ENCODE measurements around the gene ALDH18A1.
A peak's percentile ranks its signal among the peaks of the same experiment; 100 is the strongest.

ALDH18A1 gene

GRCh38 chr10:95664543-95664942 is 8.0 kb upstream of the ALDH18A1 start:
- Mint-ChIP-seq H3K27me3 (ENCODE audit: low read depth, poor library complexity) (no peaks in the 10 kb centered on the region), H3K4me3 (no peak overlapping the region)
- TF ChIP-seq CTCF (IDR thresholded peaks at IDR 0.05): no peak

GRCh38 chr10:95663496-95663895 is 7.0 kb upstream of the ALDH18A1 start:
- Mint-ChIP-seq H3K27ac (no peak overlapping the region), H3K36me3 (ENCODE audit: low read depth) (peaks cover 32% of the 10 kb centered on the region), H3K4me3 (no peak overlapping the region), H3K9me3 (no peaks in the 10 kb centered on the region), H3K4me1 (peaks cover 6% of the 10 kb centered on the region), H3K27me3 (ENCODE audit: low read depth, poor library complexity) (no peaks in the 10 kb centered on the region)
- no peak for DNase-seq
- no peak for TF ChIP-seq CTCF (IDR thresholded peaks at IDR 0.05)

More at GRCh38 chr10:95664543-95664942, 8.0 kb upstream of the ALDH18A1 start:
- no peak for DNase-seq
- Mint-ChIP-seq H3K9me3 (no peaks in the 10 kb centered on the region), H3K36me3 (ENCODE audit: low read depth) (peaks cover 43% of the 10 kb centered on the region), H3K4me1 (peaks cover 6% of the 10 kb centered on the region), H3K27ac (no peak overlapping the region)

- Mint-ChIP-seq H3K36me3 (ENCODE audit: low read depth) (peaks cover 19% of the 10 kb centered on the region), H3K9me3 (peaks cover 3% of the 10 kb centered on the region), H3K4me3 (no peak overlapping the region)
These were observed 5.3 kb upstream of the ALDH18A1 start for GRCh38 chr10:95661818-95662217.

GRCh38 chr10:95660283-95660682 is 3.8 kb upstream of the ALDH18A1 start:
- Mint-ChIP-seq H3K27me3 (ENCODE audit: low read depth, poor library complexity) (no peaks in the 10 kb centered on the region), H3K4me1 (peaks cover 18% of the 10 kb centered on the region), H3K36me3 (ENCODE audit: low read depth) (peaks cover 10% of the 10 kb centered on the region), H3K4me3 (no peak overlapping the region), H3K27ac (no peak overlapping the region), H3K9me3 (peaks cover 3% of the 10 kb centered on the region)
- DNase-seq: no peak
- no peak for TF ChIP-seq CTCF (IDR thresholded peaks at IDR 0.05)

More at GRCh38 chr10:95661818-95662217, 5.3 kb upstream of the ALDH18A1 start:
- no peak for DNase-seq
- H3K27ac Mint-ChIP-seq: peak overlapping the region; percentile 35
- no peaks in the 10 kb centered on the region for H3K27me3 Mint-ChIP-seq (ENCODE audit: low read depth, poor library complexity)
- TF ChIP-seq CTCF (IDR thresholded peaks at IDR 0.05): no peak
- peaks cover 8% of the 10 kb centered on the region for H3K4me1 Mint-ChIP-seq

- Mint-ChIP-seq H3K36me3 (ENCODE audit: low read depth) (peaks cover 17% of the 10 kb centered on the region), H3K9me3 (peaks cover 13% of the 10 kb centered on the region), H3K27ac (no peak overlapping the region), H3K27me3 (ENCODE audit: low read depth, poor library complexity) (no peaks in the 10 kb centered on the region), H3K4me1 (peaks cover 33% of the 10 kb centered on the region), H3K4me3 (peak overlapping the region; percentile 100)
- TF ChIP-seq CTCF (IDR thresholded peaks at IDR 0.05): no peak
- no peak for DNase-seq
These were observed 739 bp upstream of the ALDH18A1 start for GRCh38 chr10:95657250-95657649.

GRCh38 chr10:95655571-95656290 is 780 bp downstream of the ALDH18A1 start:
- peaks cover 28% of the 10 kb centered on the region for H3K4me1 Mint-ChIP-seq
- H3K4me3 Mint-ChIP-seq: peak overlapping the region; percentile 100
- peaks cover 28% of the 10 kb centered on the region for H3K9me3 Mint-ChIP-seq
- H3K27ac Mint-ChIP-seq: peak overlapping the region; percentile 74
- H3K27me3 Mint-ChIP-seq (ENCODE audit: low read depth, poor library complexity): no peaks in the 10 kb centered on the region
- DNase-seq: no peak
- peaks cover 32% of the 10 kb centered on the region for H3K36me3 Mint-ChIP-seq (ENCODE audit: low read depth)
- TF ChIP-seq CTCF (IDR thresholded peaks at IDR 0.05): no peak
